Lung microvascular endothelial cell (primary cell): ENCODE data around the gene ATG101. TPM values are rescaled to one million over a fixed set of nuclear protein-coding genes. Genes with fewer than 3 reads are reported as not detected.

Experiments used
- DNase-seq, 2 donors: peaks; one replicate each; pipeline versions ENCODE4 v3.0.0 to v3.0.0-alpha.2; 2010; ENCODE audit warnings: low read depth in 2 of 2
- total RNA-seq: library from RNA; depleted of rRNA; stranded (reverse); fragments of >200 nt; gene quantifications from 2 replicates; pipeline ENCODE4 v1.2.1, GENCODE V29; 2014

The ATG101 gene, protein sequence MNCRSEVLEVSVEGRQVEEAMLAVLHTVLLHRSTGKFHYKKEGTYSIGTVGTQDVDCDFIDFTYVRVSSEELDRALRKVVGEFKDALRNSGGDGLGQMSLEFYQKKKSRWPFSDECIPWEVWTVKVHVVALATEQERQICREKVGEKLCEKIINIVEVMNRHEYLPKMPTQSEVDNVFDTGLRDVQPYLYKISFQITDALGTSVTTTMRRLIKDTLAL
- total RNA-seq, result 41.8 and 66.5 TPM in 2 replicates

DNA sequence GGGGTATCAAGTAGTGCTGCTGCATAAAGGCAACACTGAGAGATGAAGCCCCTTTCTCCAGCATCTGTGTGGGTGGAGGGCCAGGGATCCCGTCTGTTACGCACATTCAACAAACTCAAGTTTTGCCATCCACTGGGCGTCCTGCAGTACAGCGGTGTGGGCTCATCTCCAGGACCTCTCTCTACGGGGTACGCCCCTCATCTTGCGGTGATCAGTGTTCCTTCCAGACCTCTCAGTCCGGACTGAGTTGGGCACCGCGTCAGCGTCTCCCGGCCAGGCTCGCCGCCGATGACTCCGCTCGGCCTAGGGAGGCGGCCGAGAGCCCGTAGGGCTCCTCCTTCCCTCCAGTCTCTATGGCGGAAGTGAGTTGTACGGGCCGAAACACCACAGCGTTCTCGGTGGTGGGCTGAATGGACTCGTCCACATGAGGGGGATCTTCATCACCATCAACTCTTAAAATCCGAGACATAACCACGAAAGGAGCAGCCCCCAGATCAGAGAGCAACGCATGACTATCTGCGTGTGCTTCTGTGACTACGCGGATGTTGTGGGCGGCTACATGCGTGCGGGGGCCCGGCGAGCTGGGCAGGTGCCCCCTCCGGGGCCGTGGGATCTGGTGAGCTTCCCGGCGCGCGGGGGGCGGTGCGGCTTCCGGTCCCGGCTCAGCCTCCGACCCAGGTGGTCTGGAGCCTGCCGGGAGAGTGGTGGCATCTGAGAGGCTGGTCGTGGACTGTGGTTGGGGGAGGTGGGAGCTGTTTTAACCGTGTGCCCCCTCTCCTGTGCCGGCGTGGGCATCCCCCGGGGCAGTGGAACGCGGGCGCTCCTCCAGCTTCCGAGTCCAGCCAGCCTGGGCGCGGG is at the start of gene ATG101:
ATG101 (plus strand) TSS at position 652 of the 858 bp plus-strand sequence. CDS start 3,673 bp downstream, outside the sequence.
- DNase-seq, result peak; percentile 96 to 98

DNA sequence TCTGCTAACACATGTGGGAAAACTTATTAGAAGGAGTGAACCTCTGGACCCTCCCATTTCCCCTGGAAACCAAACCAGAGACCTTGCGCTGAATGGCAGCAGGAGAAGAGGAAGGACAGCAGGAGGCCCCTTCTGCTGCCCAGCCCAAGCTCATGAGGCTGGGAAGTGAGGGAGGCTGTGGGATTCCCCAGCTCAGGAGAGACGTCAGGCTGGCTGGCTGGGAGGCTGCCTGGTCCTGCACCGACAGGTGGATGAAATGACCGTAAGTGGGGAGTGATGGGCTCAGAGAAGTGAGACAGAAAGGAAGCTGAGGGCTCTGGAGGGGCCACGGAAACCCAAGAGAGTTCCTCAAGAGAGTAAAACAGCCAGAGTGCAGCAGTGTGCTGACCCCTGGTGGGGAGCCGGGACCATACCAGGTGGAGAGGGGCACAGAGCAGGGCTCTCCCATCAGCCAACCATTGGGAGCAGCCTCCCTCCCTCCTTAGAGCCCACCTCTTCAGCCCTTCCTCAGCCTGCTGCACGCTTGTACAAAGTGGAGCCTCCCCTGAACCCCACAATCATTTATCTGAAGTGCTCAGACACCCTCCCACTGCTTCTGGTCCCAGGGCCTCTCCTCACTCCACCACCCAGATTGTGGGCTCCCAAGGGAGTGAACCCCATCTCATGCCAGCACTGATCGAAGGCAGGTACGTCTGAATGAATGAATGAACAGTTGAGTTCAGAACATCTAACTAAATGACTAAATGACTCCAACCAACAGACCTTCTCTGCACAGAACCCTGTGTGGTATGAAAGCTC is 49.0 kb upstream of the ATG101 start:
- DNase-seq, result peak; percentile 60 to 73

DNA sequence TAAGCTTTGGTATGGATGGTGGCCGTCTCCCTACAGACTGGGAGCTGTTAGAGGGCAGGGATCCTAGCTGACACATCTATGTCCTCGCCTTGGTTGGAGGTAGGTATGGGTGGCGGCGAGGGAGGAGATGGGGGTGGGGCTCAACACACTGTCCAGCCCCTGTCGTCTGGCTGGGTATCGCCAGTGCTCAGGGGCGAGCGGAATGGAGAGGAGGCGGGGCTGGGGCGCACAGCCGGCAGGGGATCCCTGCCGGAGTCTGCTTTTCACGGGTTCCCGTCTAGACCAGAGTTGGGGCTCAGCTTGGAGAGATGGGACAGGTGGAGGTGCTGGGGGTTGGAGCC is 47.0 kb upstream of the ATG101 start:
- DNase-seq, result peak; percentile 47 to 48

DNA sequence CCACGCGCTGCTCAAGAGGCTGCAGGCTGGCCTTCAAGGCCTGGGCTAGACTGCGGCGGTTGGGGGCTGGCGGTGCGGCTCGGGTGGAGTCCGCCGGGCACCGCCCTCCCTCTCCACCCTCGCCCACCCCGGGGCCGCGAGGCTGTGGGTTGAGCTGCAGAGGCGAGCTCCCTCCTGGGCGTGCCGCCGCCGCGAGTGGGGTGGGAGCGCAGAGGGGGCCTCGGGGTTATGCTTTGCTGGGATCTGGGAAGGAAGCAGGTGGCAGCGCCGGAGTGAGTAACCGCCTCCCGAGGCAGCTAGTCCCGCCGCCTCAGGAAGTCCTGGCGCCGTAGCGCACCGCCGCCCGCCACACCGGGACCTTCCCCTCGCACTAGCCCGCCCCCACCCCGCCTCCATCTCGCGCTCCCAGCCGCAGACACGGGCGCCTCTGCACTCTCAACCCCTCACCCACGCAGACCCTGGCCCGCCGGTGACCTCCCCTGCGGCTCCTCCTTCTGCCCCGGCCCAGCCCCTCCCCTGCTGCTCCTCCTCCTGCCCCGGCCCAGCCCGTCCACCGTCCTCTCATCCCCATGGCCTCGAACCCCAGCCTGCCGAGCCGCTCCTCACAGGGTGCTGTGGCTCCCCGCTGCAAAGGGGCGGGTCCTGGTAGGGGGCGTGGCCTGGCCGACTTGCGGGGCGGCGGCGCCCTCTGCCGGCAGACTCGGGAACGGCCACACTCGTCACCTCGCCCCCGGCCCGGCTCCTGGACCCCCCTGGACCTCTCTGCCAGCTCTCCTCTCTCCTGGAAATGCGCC is 46.4 kb upstream of the ATG101 start:
- peak; percentile 89 to 91 for DNase-seq

DNA sequence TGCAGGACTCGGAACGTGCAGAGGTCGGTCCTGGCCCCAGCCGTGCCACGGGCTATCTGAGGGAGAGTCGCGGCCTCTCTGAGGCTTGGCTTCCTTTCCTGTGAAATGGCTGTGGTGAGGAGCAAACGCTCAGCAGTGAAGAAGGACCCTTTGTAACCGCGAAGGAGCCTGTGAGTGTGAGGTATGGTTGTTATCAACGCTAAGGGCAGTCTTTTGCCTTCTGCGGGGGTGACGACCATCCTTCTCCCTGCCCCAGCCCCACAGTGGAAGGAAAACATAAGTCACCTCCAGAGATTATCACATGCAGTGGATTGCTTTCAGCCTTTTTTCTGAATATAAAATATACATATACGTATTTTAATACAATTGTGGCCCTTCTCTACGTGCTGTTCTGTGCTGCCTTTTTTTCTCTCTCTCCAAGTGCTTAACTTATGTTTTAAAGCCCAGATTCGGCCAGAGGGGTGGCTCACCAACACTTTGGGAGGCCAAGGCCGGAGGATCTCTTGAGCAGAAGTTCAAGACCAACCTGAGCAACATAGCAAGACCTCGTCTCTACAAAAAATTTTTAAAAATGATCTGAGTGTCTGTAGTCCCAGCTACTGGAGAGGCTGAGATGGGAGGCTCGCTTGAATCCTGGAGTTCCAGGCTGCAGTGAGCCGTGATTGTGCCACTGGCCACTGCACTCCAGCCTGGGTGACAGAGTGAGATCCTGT is 45.6 kb upstream of the ATG101 start:
- DNase-seq, result no peak

DNA sequence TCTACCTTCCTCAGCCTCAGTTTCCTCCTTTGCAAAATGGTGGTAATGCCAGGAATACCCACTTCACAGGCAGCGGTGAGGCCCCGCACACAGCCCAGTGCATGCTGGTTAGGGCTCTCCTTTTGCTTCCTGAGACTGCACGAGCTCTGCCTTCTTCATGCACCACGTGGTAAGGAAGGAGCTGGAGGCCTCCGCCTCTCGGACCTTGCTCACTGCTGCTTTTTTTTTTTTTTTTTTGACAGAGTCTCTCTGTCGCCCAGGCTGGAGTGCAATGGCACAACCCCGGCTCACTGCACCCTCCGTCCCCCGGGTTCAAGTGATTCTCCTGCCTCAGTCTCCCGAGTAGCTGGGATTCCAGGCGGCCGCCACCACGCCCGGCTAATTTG is 44.9 kb upstream of the ATG101 start:
- peak in 1 of 2 donors; percentile 85 for DNase-seq

DNA sequence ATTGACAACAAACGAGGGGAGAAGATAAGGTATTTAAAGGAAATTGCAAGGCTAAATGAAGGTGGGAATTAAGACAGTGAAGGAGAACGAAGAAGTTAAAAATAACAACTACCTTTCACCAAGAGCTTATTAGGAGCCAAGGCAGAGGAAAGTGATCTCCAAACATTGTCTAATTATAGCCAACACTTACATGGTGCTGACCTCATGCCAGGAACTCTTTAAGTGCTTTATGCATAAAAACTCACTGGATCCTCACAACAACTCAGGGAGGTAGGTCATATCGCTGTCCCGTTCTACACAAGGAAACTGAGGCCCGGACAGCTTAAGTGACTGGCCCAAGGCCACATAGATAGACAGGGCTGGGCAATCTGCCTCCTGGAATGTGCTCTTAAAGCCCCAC is 43.5 kb upstream of the ATG101 start:
- no peak for DNase-seq

DNA sequence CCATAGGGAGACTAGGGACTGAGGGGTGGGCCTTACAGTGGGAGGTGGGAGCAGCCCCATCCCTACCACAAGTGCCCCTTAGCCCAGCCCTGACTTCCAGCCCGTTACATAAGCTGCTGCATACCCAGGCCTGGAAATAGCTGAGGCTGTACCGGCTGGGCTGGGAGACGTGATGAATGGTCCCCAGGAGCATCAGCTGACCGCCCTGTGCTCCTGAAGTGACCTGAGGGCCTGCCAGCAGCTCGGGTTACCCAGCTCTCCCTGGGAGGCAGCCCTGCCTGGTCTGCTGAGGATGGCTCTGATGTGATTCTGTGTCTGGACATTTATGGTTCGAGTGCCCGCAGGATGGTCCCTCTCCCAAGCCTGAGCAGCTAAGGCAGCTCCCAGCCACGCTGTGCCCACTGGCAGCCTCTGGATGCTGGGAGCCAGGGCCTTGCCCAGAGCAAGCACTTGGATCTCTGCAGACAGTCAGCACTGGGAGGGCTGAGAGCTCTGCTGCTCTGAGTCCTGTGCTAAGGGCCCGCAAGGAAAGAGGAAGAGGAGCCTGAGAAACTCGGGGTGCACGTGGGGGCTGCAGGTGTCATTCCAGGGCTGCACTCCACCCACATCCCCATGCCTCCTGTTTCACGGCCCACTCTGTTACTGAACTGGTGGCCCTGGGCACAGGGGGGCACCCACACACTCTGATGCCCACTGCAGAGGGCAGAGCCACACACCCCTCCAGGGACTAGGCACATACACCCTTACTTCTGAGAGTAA is 42.5 kb upstream of the ATG101 start:
- DNase-seq, result no peak

DNA sequence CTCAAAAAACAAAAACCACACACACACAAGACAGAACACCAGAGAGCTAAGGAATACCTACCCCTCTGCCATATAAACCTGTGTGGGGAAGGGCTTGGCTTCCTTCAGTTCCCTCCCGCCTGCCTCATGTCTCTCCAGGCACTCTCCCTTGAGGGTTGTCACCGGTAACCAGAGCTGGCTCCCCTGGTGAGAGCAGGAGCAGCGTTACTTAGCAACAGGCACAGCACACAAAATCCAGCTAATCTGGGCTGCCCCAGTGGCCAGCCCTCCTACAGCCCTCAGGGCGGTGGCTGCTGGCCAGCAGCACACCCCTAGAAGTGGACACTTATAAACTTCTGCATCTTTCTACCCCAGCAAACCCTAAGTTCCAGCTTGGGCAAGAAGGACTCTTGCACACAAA is 40.1 kb upstream of the ATG101 start:
- no peak for DNase-seq

DNA sequence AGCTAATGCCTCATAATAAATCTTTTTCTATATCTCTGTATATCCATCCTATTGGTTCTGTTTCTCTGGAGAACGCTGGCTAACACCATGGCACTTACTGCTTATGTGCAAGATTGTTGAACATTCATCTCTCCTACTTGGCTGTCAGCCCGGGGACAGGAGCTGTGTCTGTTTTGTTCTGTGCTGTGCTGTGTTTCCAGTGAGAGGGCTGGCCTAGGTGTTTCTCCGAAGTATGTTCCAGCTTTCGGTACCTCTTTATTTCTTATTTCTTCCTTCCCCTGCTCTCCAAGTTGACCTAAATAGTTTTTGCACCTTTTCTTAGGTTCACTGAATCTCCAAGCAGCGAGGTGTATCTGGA is 37.4 kb upstream of the ATG101 start:
- DNase-seq, result peak; percentile 67 to 71

DNA sequence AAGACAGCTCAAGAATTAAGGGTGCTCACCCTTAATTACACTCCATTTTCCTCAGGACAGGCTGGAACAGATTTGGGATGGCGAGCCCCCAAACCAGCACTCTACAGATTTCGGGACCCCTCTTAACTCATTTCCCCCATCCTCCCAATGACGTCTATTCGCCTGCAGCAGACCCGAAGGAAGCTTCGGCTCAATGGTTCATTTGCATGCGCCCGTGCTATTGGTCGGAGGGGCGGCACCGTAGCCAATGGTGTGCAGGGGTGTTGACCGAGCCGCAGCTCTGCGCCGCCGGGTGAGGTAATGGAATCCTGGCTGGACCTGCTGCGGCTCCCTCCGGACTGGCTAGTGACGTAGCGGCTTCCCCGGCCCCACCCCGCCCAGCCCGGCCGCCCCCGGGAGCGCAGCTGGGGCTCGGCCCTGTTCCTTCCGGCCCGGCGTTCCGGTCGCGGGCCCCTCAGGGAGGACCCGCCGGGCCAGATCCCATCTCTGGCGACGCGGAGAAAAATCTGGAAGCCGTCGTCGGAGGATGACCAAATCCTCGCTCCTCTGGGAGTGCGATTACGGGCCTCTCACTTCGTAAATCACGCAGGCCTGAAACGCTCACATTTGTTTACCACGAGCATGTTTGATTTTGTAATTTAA is 36.9 kb upstream of the ATG101 start:
- peak; percentile 99 for DNase-seq

DNA sequence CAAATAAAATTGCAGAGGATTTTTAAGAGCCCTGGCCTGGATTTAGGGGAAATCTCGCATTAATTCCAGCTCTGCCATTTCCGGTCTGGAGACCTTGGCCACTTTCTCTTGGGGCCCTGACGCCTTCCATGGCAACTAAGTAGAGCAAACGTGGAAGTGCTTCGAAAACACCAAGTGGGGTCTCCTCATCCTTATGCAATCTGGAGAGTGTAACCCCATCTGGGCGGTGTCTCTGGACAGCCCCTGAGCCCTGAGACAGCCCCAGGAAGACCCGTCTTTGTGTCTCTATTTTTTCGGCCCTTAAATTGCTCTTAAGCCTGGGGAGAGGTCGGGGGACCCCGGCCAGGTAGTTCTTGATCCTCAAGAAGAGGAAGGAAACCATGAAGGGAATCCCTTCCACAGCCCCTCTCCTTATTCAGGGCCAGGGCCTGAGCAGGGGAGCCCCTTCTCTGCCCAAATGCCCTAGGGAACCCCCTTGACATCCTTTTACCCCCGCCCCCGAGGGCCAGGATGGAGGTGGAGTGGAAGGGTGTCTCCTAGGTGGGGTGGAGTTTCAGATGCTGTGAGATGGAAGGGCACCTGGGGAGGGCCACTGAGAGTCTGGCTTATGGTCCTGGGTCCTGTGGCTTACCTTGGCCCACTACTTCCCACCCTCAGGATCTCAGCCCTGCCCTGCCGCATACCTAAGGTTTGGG is 36.2 kb upstream of the ATG101 start:
- DNase-seq, result no peak

DNA sequence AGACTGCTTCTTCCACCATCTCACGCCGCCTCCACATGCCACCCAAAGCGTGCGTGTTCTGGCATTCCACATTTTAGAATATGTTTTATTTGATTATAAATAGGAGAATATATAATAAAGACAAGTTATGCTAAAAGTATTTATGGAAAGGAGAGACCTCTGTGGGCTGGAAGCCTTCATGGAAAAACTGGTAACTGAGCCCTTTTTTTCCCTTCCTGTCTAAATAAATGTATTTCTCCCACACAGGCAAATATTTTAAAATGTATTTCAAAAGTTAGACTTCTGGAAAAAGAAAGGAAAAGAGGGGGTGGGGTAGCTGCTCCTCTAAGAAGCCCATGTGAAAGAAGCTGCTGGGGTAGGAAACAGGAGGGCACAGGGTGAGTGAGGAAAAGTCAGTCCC is 34.6 kb upstream of the ATG101 start:
- peak in 1 of 2 donors; percentile 50 for DNase-seq

DNA sequence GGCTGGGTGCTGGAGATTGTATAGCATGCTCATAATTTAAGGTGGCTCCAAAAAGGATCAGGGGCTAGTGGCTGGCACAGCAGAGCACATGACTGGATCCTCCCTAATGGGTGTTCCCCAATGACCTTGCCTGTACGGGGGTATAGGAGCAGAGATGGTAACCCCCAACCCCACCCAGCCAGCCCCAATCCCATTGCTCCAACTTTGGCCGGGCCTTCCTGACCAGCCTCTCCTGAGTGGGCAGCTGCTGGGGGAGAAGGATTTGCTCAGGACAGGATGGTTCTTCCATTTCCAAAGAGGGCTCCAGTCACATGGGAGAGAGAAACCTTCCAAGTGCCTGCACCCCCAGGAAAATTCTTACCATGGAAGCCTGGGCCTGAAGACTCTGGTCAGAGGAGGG is 33.9 kb upstream of the ATG101 start:
- DNase-seq, result no peak

DNA sequence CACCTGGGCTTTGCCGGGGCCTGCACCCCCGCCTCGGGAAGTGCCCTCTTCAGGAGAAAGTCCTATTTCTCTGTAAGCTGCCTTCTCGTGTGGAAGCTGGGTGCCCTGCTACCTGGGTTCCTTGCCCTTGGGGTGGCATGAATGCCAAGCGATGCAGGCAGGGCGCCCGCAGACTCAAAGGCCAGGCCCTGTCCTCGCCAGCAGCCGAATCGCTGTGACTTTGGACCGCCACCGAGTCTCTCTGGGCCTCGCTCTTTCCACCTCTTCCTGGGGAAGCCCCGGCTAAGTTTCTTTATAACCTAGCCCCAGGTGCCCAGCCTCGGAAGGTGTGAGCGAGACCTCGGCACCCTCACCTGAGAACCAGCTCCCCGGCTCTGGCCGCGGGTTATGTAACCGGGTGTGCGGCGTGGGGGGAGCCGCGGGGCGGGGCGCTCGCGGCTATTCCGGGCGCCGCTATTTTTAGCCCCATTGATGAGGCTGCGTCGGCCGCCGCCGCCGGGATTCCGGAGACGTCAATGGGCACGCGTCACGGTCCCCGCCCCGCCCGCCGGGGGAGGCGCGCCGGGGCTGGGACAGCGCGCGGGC is 33.1 kb upstream of the ATG101 start:
- peak; percentile 85 to 88 for DNase-seq

DNA sequence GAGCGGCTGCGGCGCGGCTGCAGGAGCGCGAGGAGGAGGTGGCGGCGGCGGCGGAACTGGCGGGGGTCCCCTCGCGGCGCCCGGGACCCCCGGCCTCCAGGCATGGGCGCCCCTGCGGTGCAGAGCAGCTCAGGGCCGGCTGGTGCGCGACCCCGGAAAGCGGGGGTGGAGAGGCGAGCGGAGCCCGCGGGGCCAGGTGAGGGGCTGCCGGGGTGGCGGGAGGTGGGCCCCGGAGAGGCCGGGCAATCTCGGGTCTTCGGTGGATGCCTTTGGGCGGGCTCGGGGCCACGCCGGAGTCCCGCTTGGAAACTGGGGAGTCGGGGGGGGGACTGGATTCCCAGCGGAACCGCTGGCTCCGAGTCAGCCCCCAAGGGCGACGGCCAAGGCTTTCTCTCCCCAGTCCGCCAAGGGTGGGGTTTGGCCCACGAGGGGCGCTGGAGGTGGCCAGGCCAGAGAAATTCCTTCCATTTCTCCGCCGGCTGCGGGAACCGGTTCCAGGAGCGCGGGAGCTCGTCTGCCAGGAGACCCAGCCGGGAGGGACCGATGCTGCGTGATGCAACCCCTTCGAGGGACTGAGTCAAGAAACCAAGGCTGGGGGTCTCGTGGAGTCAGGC is 32.4 kb upstream of the ATG101 start:
- no peak for DNase-seq

DNA sequence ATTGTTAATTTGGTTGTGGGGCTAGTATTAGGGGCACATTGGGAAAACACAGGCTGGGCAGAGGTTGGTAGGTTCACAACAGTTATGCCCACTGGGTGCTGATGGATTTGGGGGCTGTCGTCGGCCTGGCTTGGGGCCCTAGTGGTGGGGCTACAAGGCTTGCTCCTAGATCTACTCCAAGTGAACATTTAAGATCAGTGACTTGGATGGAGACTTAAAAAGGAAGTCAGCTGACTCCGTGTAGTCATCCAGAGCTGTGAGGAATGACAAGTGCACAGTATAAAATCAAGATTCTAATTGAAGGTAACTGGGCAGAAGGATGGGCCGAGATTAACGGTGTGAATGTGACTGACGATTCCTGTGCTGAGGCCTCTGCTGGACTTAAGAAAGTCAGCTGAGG is 31.3 kb upstream of the ATG101 start:
- peak in 1 of 2 donors; percentile 70 for DNase-seq

DNA sequence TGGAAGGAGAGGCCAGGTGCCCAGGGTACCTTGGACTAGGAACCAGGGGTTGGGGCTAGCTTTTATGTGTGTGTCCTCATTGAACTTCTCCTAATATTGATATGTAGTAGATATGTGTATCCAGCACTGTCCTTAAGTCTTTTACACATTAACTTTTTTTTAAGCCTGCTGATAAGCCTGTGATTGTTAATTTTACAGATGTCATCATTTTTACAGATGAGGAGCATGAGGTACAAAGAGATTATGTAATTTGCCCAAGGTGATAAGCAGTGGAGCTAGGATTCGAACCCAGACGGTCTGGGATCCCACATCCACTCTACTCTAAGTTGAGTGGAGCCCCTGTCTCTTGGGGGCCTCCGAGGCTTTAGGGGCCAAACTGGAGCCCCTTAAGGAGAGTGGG is 28.7 kb upstream of the ATG101 start:
- no peak for DNase-seq
